ENCODE results near the gene PDP2. TPM values are rescaled to one million over a fixed set of nuclear protein-coding genes. Genes with fewer than 3 reads are reported as not detected.

Gene PDP2
- total and polyA plus RNA-seq, 2 donors (not counting 3 experiments of a cell fraction or from before 2014, with no cell fraction given) = 4.4 to 9.3 TPM

GRCh38 chr16:66889622-66890021 lies 9.3 kb downstream of the PDP2 start:
- no peak overlapping the region for H2AFZ ChIP-seq (ENCODE audit: low read depth, low read length)
- no TSS peak for BruUV-seq (replicated peaks)
- H3K9me1 ChIP-seq (replicated peaks; ENCODE audit: control insufficient read depth, extremely low read depth, insufficient read depth, low read length) = no peaks in the 10 kb centered on the region
- no peak overlapping the region for H3K4me2 ChIP-seq (ENCODE audit: insufficient read depth, low read length)
- H3K4me1 ChIP-seq (ENCODE audit: control insufficient read depth, extremely low read depth, insufficient read depth, low read length) = no peaks in the 10 kb centered on the region
- POLR2A ChIA-PET = no interaction called here
- H3K36me3 ChIP-seq (ENCODE audit: control insufficient read depth in 2 of 2, extremely low read depth in 1 of 2, insufficient read depth in 2 of 2, low read length in 2 of 2) = peaks cover 3 to 7% of the 10 kb centered on the region in 2 experiments
- no peaks in the 10 kb centered on the region for H3K79me2 ChIP-seq (ENCODE audit: control insufficient read depth, insufficient read depth, low read length)
- intact Hi-C loops (cut with micrococcal nuclease) = loop anchor here (10.0 kb wide), 1 partner anchor 1965 kb away; no protein-coding TSS in a partner anchor
- no peak overlapping the region for H3K27ac ChIP-seq (ENCODE audit: insufficient read depth, low read depth, low read length)
- H3K9ac ChIP-seq (replicated peaks; ENCODE audit: extremely low read depth, insufficient read depth, low read length) = no peak overlapping the region
- CTCF ChIA-PET = interaction anchor here (0.7 to 1.8 kb wide), 5 partner anchors 8 to 227 kb away, joined by 3 to 12 read pairs (median 6); partner anchors contain the start of gene NAE1
- peaks cover 4% of the 10 kb centered on the region for H4K20me1 ChIP-seq (replicated peaks; ENCODE audit: control insufficient read depth, extremely low read depth, insufficient read depth, low read length)
- H3K4me3 ChIP-seq (replicated peaks in 1 of 3; ENCODE audit: insufficient read depth in 1 of 3, low read depth in 1 of 3, low read length in 3 of 3) = no peak overlapping the region
- H3K9me3 ChIP-seq (replicated peaks; ENCODE audit: control insufficient read depth, insufficient read depth, low read length) = no peaks in the 10 kb centered on the region
- dilution Hi-C loops (cut with MboI; ENCODE audit: extremely low pct_ligation_motif_present, low sequenced_read_pairs) = no loop called here
- DNase-seq (ENCODE audit: low read depth, low spot score) (no peak), FAIRE-seq (no peak)
- TF ChIP-seq MYC (IDR thresholded peaks at IDR 0.05; ENCODE audit: low read depth, low read length) (no peak), EZH2 (IDR thresholded peaks at IDR 0.05; ENCODE audit: borderline replicate concordance, low read depth, low read length, severe bottlenecking) (no peak), FOS (IDR thresholded peaks at IDR 0.05; ENCODE audit: borderline replicate concordance, insufficient read depth, low read length) (no peak), POLR2AphosphoS5 (IDR thresholded peaks at IDR 0.05; ENCODE audit: insufficient read depth, low read depth, low read length) (no peak), POLR2A (IDR thresholded peaks at IDR 0.05; ENCODE audit: low read depth, low read length) (no peak), CTCF (IDR thresholded peaks at IDR 0.05; ENCODE audit: extremely low read depth in 1 of 2, insufficient read depth in 1 of 2, low read depth in 1 of 2, low read length in 2 of 2) (no peak), MAX (IDR thresholded peaks at IDR 0.05; ENCODE audit: insufficient read depth, insufficient read length) (no peak), GATA2 (IDR thresholded peaks at IDR 0.05; ENCODE audit: insufficient read depth, insufficient read length, low read depth, low read length) (no peak), JUN (IDR thresholded peaks at IDR 0.05; ENCODE audit: borderline replicate concordance, insufficient read depth, insufficient read length, low read depth) (no peak)
- no peaks in the 10 kb centered on the region for H3K27me3 ChIP-seq (ENCODE audit: control insufficient read depth in 2 of 2, insufficient read depth in 2 of 2, low read length in 2 of 2)
